GM12878 (cell line): ENCODE results near the gene SLC25A26.

ENCODE experiments used
- ASH2L ChIP-seq: fragments of 300-600, 200-600 bp; sonication (generic); IDR thresholded peaks from 2 replicates; pipeline ENCODE4 v1.6.1; 2017; ENCODE audit warnings: low read depth, mild to moderate bottlenecking, borderline replicate concordance
- CEBPB ChIP-seq, 2 experiments: fragments of 150-350 bp in 1 of 2; IDR thresholded peaks; 2 replicates each; pipeline ENCODE4 v1.6.1; 2012 to 2014; ENCODE audit warnings: low read depth in 2 of 2, low read length in 2 of 2, borderline replicate concordance in 1 of 2, inconsistent platforms in 1 of 2
- EGR1 ChIP-seq, 2 experiments: IDR thresholded peaks; 1 replicate in 1 of 2; 2 replicates in 1 of 2; pipeline ENCODE4 v1.6.1; 2011 to 2012; ENCODE audit warnings: low read depth in 2 of 2, low read length in 2 of 2, borderline replicate concordance in 1 of 2, mild to moderate bottlenecking in 1 of 2, moderate library complexity in 1 of 2
- FOXK2 ChIP-seq: fragments of 450-650 bp; IDR thresholded peaks from 2 replicates; pipeline ENCODE4 v1.6.1; 2017; ENCODE audit warnings: mild to moderate bottlenecking, moderate library complexity
- KDM1A ChIP-seq: fragments of 200-600 bp; sonication (generic); IDR thresholded peaks from 2 replicates; pipeline ENCODE4 v1.6.1; 2016; ENCODE audit warnings: borderline replicate concordance
- MXI1 ChIP-seq: fragments of 150-350 bp; IDR thresholded peaks from 2 replicates; pipeline ENCODE4 v1.6.1; 2011; ENCODE audit warnings: low read depth, mild to moderate bottlenecking, inconsistent platforms, low read length, improper control_type of control experiment
- MYB ChIP-seq: fragments of 150-350 bp; IDR thresholded peaks from 2 replicates; pipeline ENCODE4 v1.6.1; 2014; ENCODE audit warnings: mild to moderate bottlenecking, low read depth, low read length, borderline replicate concordance
- POLR2A ChIP-seq: IDR thresholded peaks from 2 replicates; pipeline ENCODE4 v1.6.1; 2011; ENCODE audit warnings: low read depth, mild to moderate bottlenecking, low read length
- SIN3A ChIP-seq: IDR thresholded peaks from 2 replicates; pipeline ENCODE4 v1.6.1; 2012; ENCODE audit warnings: low read depth, low read length, improper control_type of control experiment
- SMAD1 ChIP-seq: fragments of 450-650 bp; IDR thresholded peaks from 2 replicates; pipeline ENCODE4 v1.6.1; 2018; ENCODE audit warnings: mild to moderate bottlenecking, low read depth; ENCODE audit not compliant: partially characterized antibody
- SRF ChIP-seq, 2 experiments: IDR thresholded peaks; 2 replicates each; pipeline ENCODE4 v1.6.1; 2011; ENCODE audit warnings: low read depth in 2 of 2, low read length in 2 of 2, mild to moderate bottlenecking in 1 of 2, moderate library complexity in 1 of 2
- TAF1 ChIP-seq: IDR thresholded peaks from 2 replicates; pipeline ENCODE4 v1.6.1; 2011; ENCODE audit warnings: mild to moderate bottlenecking, low read depth, low read length, borderline replicate concordance
- TF ChIP-seq, protein P1 (sequence below), 3 experiments: IDR thresholded peaks in 2 of 3; conservative IDR thresholded peaks in 1 of 3; 2 replicates each; pipeline ENCODE4 v1.5.1; 2011; ENCODE audit warnings: low read depth in 3 of 3, low read length in 3 of 3, mild to moderate bottlenecking in 3 of 3, control low read depth in 2 of 3, moderate library complexity in 2 of 3, inconsistent platforms in 1 of 3, mixed read lengths in 1 of 3; ENCODE audit not compliant: control insufficient read depth in 2 of 3, insufficient read depth in 1 of 3; ENCODE audit errors: extremely low read depth in 1 of 3
- TF ChIP-seq, protein P2 (sequence below): fragments of 450-650 bp; formaldehyde crosslinking; IDR thresholded peaks from 2 replicates; pipeline ENCODE4 v1.4.0; 2022; ENCODE audit warnings: mild to moderate bottlenecking, moderate library complexity

DNA sequence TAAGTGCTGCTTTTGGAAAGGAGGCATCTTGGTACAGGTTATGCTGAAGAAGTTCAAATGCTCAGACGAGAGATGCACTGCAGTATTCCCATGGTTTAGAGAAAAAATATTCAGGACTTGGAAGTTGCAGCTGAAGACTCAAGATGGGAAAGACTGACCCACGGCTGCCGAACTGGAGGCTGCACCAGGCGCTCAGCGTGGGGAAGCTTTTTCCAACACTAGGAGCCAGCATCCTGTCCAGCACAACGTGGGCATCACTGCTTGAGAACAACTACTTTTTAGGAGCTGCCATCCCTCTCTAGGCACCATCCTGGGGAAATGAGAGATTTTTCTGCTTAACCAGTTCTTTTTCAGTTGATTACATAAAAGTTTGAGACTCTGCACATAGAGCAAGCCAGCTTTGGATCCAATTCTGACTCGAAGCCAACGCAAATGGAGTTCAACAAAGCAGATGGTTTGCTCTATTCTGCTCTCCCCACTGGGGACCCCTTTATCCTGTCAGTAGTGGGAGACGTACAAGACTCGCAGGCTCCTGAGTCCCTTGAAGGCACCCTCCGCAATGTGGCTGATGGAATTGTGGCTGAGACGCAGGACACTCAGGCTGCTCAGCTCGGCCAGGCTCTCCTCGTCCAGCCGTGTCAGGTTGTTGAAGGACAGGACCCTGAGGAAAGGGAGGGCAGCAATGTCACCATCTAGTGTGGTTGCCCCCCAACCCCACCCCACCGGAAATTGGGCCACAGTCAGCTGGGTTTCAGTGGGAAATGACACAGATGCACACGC lies 186.2 kb downstream of the SLC25A26 start:
- TF ChIP-seq CEBPB (IDR thresholded peaks at IDR 0.05; ENCODE audit: borderline replicate concordance in 1 of 2, low read depth in 2 of 2, low read length in 2 of 2) = no peak
- TF ChIP-seq, protein P1, sequence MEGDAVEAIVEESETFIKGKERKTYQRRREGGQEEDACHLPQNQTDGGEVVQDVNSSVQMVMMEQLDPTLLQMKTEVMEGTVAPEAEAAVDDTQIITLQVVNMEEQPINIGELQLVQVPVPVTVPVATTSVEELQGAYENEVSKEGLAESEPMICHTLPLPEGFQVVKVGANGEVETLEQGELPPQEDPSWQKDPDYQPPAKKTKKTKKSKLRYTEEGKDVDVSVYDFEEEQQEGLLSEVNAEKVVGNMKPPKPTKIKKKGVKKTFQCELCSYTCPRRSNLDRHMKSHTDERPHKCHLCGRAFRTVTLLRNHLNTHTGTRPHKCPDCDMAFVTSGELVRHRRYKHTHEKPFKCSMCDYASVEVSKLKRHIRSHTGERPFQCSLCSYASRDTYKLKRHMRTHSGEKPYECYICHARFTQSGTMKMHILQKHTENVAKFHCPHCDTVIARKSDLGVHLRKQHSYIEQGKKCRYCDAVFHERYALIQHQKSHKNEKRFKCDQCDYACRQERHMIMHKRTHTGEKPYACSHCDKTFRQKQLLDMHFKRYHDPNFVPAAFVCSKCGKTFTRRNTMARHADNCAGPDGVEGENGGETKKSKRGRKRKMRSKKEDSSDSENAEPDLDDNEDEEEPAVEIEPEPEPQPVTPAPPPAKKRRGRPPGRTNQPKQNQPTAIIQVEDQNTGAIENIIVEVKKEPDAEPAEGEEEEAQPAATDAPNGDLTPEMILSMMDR (IDR thresholded peaks at IDR 0.05 in 2 of 3, conservative IDR thresholded peaks at IDR 0.05 in 1 of 3; ENCODE audit: control insufficient read depth in 2 of 3, extremely low read depth in 1 of 3, insufficient read depth in 1 of 3, low read depth in 3 of 3, low read length in 3 of 3) = no peak
- no peak for TF ChIP-seq POLR2A
- TF ChIP-seq, protein P2, sequence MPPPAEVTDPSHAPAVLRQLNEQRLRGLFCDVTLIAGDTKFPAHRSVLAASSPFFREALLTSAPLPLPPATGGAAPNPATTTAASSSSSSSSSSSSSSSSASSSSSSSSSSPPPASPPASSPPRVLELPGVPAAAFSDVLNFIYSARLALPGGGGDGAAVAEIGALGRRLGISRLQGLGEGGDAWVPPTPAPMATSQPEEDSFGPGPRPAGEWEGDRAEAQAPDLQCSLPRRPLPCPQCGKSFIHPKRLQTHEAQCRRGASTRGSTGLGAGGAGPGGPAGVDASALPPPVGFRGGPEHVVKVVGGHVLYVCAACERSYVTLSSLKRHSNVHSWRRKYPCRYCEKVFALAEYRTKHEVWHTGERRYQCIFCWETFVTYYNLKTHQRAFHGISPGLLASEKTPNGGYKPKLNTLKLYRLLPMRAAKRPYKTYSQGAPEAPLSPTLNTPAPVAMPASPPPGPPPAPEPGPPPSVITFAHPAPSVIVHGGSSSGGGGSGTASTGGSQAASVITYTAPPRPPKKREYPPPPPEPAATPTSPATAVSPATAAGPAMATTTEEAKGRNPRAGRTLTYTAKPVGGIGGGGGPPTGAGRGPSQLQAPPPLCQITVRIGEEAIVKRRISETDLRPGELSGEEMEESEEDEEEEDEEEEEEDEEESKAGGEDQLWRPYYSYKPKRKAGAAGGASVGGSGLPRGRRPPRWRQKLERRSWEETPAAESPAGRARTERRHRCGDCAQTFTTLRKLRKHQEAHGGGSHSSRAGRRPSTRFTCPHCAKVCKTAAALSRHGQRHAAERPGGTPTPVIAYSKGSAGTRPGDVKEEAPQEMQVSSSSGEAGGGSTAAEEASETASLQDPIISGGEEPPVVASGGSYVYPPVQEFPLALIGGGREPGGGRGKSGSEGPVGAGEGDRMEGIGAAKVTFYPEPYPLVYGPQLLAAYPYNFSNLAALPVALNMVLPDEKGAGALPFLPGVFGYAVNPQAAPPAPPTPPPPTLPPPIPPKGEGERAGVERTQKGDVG (CRISPR knock-in tag) = no peak
- no peak for TF ChIP-seq MXI1
- no peak for TF ChIP-seq EGR1 (IDR thresholded peaks at IDR 0.05; ENCODE audit: borderline replicate concordance in 1 of 2, low read depth in 2 of 2, low read length in 2 of 2)
- TF ChIP-seq TAF1 = no peak
- no peak for TF ChIP-seq FOXK2
- no peak for TF ChIP-seq ASH2L
- TF ChIP-seq SMAD1 = no peak
- no peak for TF ChIP-seq SIN3A
- TF ChIP-seq SRF (IDR thresholded peaks at IDR 0.05; ENCODE audit: low read depth in 2 of 2, low read length in 2 of 2) = no peak
- no peak for TF ChIP-seq MYB
- no peak for TF ChIP-seq KDM1A
